ENCODE data around the gene FBXO41.
A peak's percentile ranks its signal among the peaks of the same experiment; 100 is the strongest.

FBXO41 gene

DNA sequence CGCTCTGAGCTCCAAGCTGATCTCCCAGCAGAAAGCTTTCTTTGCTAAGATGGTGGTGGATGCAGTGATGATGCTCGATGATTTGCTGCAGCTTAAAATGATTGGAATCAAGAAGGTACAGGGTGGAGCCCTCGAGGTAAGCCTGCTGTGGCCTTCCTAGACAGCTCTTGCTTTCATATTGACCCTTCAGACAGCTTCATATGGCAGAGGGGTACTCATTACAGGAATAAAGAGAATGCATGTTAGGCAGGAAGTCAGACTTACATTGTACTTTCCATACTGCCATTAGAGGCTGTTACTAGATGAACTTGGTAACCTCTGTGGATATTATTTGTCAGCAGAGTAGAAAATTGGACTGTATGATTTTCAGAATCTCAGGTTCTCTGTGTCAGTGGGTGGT is 39.7 kb downstream of the FBXO41 start:
- TF ChIP-seq, protein P1, sequence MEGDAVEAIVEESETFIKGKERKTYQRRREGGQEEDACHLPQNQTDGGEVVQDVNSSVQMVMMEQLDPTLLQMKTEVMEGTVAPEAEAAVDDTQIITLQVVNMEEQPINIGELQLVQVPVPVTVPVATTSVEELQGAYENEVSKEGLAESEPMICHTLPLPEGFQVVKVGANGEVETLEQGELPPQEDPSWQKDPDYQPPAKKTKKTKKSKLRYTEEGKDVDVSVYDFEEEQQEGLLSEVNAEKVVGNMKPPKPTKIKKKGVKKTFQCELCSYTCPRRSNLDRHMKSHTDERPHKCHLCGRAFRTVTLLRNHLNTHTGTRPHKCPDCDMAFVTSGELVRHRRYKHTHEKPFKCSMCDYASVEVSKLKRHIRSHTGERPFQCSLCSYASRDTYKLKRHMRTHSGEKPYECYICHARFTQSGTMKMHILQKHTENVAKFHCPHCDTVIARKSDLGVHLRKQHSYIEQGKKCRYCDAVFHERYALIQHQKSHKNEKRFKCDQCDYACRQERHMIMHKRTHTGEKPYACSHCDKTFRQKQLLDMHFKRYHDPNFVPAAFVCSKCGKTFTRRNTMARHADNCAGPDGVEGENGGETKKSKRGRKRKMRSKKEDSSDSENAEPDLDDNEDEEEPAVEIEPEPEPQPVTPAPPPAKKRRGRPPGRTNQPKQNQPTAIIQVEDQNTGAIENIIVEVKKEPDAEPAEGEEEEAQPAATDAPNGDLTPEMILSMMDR (IDR thresholded peaks at IDR 0.05; ENCODE audit: insufficient read depth, low read depth, low read length, missing control alignments), result no peak
- no peak overlapping the region for H3K4me3 ChIP-seq (ENCODE audit: low read length)
- DNase-seq (ENCODE audit: low read depth), result no peak

DNA sequence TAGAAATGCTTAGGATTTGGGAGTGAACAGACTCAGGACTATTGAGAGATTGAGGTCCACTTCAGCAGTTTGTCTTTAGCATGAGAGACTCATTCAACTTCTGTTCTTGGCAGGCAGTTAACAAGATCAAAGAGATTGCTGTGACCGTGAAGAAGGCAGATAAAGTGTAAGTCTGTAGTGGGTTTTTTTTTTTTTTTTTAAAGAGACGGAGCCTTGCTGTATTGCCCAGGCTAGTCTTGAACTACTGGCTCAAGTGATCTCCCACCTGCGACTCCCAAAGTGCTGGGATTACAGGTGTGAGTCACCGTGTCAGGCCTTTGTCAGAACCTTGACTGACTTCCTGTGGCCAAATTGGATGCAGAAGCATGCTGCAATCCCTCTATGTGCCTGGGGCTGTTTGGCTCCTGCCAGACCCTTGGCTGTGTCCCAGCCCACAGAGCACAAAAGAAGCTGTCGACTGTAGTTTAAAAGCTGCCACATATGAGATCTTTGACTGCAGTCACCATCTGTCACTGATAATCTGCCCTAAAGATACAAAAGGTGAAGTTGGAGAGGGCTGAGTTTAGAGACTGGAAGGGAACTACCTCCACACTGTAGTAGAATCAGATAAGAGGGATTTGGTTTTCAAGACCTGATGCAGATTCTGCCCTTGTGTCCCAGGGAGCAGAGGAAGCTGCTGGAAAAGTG is 40.3 kb downstream of the FBXO41 start:
- TF ChIP-seq, protein P1 (IDR thresholded peaks at IDR 0.05; ENCODE audit: insufficient read depth, low read depth, low read length, missing control alignments), result no peak
- no peak overlapping the region for H3K4me3 ChIP-seq (ENCODE audit: low read length)
- DNase-seq (ENCODE audit: low read depth), result peak; percentile 90

DNA sequence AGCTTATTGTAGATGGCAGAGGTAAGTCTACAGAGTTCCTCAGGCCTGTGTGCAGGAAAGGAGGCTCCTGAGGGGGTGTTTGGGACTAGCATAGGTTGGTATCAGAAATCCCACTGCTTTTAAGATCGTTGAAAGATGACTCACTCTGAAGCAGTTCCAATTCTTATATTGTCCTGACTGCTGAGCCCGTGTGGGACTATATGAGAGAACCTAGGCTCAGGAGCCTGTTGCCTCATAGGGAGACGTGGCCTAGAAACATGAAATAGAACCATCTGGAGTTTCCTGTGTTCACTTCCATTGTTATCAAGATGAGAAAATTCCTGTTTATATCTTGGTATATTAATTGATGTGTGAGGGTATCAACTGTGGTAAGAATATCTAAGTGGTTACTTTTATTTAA is 44.5 kb downstream of the FBXO41 start:
- H3K4me3 ChIP-seq (ENCODE audit: low read length), result no peak overlapping the region
- TF ChIP-seq, protein P1 (IDR thresholded peaks at IDR 0.05; ENCODE audit: insufficient read depth, low read depth, low read length, missing control alignments), result no peak
- DNase-seq (ENCODE audit: low read depth), result no peak

DNA sequence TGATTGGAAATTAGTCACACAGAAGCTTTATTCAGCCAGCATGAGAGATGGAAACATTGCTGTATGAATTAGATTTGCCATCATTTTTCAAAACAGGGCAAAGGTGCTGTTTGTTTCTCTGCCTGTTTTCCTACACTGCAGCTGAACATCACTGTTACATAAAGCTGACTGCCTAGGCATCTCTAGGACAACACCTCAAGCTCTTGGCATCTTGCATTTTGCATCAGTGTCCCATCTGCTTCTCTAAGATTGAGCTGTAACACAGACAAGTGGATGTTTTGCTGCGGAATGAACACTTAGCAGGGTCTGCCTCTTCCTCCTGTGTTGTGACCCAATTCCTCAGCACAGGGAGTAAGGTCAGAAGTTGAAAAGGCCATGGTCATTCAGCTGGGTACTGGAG is 45.3 kb downstream of the FBXO41 start:
- H3K4me3 ChIP-seq (ENCODE audit: low read length), result no peak overlapping the region
- no peak for DNase-seq (ENCODE audit: low read depth)
- TF ChIP-seq, protein P1 (IDR thresholded peaks at IDR 0.05; ENCODE audit: insufficient read depth, low read depth, low read length, missing control alignments), result no peak

DNA sequence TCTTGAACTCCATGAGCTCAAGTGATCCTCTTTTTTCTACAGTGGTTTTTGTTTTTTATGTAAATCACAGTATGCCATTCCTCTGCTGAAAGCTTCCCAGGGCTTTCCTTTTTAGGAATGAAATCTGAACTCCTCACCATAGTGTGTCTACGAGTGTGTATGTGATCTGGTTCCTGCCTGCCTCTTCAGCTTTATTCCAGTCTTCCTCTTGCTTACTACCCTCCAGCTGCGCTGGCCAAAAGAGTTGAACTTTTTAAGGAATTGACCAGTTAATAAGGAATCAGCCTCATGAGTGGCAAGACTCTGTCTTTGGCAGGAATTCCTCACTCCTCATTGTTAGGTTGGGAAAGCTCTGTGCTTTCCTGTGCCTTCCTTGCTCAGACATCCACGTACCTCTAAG is 46.1 kb downstream of the FBXO41 start:
- TF ChIP-seq, protein P1 (IDR thresholded peaks at IDR 0.05; ENCODE audit: insufficient read depth, low read depth, low read length, missing control alignments), result no peak
- H3K4me3 ChIP-seq (ENCODE audit: low read length), result no peak overlapping the region
- no peak for DNase-seq (ENCODE audit: low read depth)

DNA sequence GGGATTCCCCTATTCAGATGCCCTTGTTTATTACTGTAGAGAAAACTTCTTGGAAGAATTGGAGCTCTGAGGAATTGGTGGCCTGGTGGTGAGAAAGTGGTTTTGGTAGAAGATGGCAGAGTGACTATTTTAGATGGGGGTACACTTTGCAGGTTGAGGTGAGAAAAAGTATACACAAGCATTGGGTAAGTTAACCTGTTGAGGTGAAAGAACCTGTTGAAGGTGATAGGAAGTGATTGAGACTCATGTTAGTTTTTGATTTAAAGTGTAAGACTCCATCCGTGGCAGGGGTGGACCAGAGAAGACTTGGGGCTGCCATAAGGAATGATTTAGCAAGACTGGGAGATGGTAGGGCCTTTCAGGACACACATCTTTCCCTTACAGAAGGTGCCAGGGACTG is 47.1 kb downstream of the FBXO41 start:
- no peak overlapping the region for H3K4me3 ChIP-seq (ENCODE audit: low read length)

More for the DNA sequence above, 47.1 kb downstream of the FBXO41 start:
- DNase-seq (ENCODE audit: low read depth), result no peak
- TF ChIP-seq, protein P1 (IDR thresholded peaks at IDR 0.05; ENCODE audit: insufficient read depth, low read depth, low read length, missing control alignments), result no peak

Measured in epithelial cell of esophagus (primary cell).